Heart right ventricle (tissue), 16 donors: ENCODE data around the gene SRP72. TPM values are rescaled to one million over a fixed set of nuclear protein-coding genes. Genes with fewer than 3 reads are reported as not detected.
"Not testable (repeated sequence)": the region's sequence is repeated elsewhere in the genome, so short reads cannot be mapped to it uniquely, and the experiment has no call there.

Source experiments
- ATAC-seq, 8 donors: fragments of 200-7000 bp; cut with Tn5 transposase; one replicate each; pipeline ENCODE4 v1.9.1; 2020; ENCODE audit warnings: mild to moderate bottlenecking in 8 of 8, moderate library complexity in 8 of 8, moderate number of reproducible peaks in 1 of 8
- DNase-seq, 2 donors: peaks; one replicate each; pipeline ENCODE4 v3.0.0-alpha.2; 2020
- H3K27ac ChIP-seq, 10 donors: fragments of 200-600 bp; sonication (generic) in 2 of 10; one replicate each; pipeline versions ENCODE4 v1.5.0 to v1.8.0; 2020 to 2022; ENCODE audit warnings: mild to moderate bottlenecking in 3 of 10
- H3K27me3 ChIP-seq, 7 donors: fragments of 200-600 bp; one replicate each; pipeline ENCODE4 v1.8.0; 2021 to 2022; ENCODE audit warnings: mild to moderate bottlenecking in 2 of 7
- H3K36me3 ChIP-seq, 9 donors: fragments of 200-600 bp; sonication (generic) in 1 of 9; one replicate each; pipeline versions ENCODE4 v1.5.0 to v1.8.0; 2020 to 2022; ENCODE audit warnings: mild to moderate bottlenecking in 2 of 9
- H3K4me1 ChIP-seq, 9 donors: fragments of 200-600 bp; sonication (generic) in 1 of 9; one replicate each; pipeline versions ENCODE4 v1.5.0 to v1.8.0; 2020 to 2022; ENCODE audit warnings: mild to moderate bottlenecking in 4 of 9
- H3K4me3 ChIP-seq, 10 donors: fragments of 200-600 bp; sonication (generic) in 2 of 10; one replicate each; pipeline versions ENCODE4 v1.5.0 to v1.8.0; 2020 to 2022; ENCODE audit warnings: mild to moderate bottlenecking in 7 of 10, moderate library complexity in 2 of 10
- H3K9me3 ChIP-seq, 11 donors: fragments of 200-600 bp in 10 of 11; sonication (generic) in 2 of 11; one replicate each; pipeline versions ENCODE4 v1.5.0 to v1.8.0; 2013 to 2022; ENCODE audit warnings: mild to moderate bottlenecking in 2 of 11, control low read depth in 1 of 11, moderate library complexity in 1 of 11
- CTCF ChIP-seq, 9 donors: fragments of 200-600 bp; sonication (generic) in 2 of 9; IDR thresholded peaks; one replicate each; pipeline versions ENCODE4 v1.5.0 to v1.8.0; 2021 to 2022; ENCODE audit warnings: antibody characterized with exemption in 9 of 9, mild to moderate bottlenecking in 5 of 9, moderate library complexity in 1 of 9
- WGBS, 2 donors: extraction: QIAGEN DNeasy Blood & Tissue Kit; methylation state at CpG; one replicate each; pipeline ENCODE4 v1.1.7; 2013; ENCODE audit warnings: inconsistent platforms in 1 of 2; 5-methylcytosine and 5-hydroxymethylcytosine counted together
- intact Hi-C, 10 donors: fragments of 100-400 bp; cut with DNase I; formaldehyde crosslinking; loops; one replicate each; pipeline versions ENCODE4 v1.11.1 to v1.14.2; 2022
- polyA plus RNA-seq, 2 donors: library from polyadenylated mRNA; stranded (reverse); fragments of 200-250 nt; gene quantifications; one replicate each; pipeline ENCODE4 v1.2.3, GENCODE V29; 2013
- total RNA-seq, 10 donors: library from RNA; stranded (reverse); fragmentation: NEBNext Ultra II Directional in 3 of 10; extraction: Animal tissue kit (Norgen Biotek cat#: 25700) in 3 of 10; gene quantifications; one replicate each; pipeline versions ENCODE4 v1.2.1 to v1.2.4, GENCODE V29; 2021 to 2023
- donor health status: Arrhythmogenic right ventricular cardiomyopathy.
- donor health status: ischemic (EF 13 %, LVEDD 7.1; RV severe dilation, severe dysfunction).
- donor health status: healthy with polysubstance abuse.
- donor health status: DM: no; HTN: yes; CAD: no.
- donor health status: DM: no; HTN: no; CAD: no.
- donor health status: ischemic (EF 25% LVEDD 6.9; RV normal size, moderate dysfunction).
- donor health status: ischemic (EF 25% LVEDD 5.7; RV mildly dilated, moderate dysfunction).
- donor health status: healthy.
- donor health status: DM: yes; HTN: yes; CAD: no.
- donor health status: Ischemic cardiomyopathy.
- donor health status: ischemic (EF 35%, LVEDD 5.7; RV mildly dilated, moderate dysfunction).
- donor health status: nonischemic (EF 11% LVEDD 7.7; RV severe dilation, severe dysfunction).
- donor health status: DM: yes; HTN: yes; CAD: no.
- donor health status: PGD.
- donor health status: ischemic (EF 29% LVEDD 5.4; RV normal size, mild dysfunction).
- donor health status: nonischemic (EF 23%, LVEDD 6.1; RV moderate dilation, normal function).

SRP72 gene
- total and polyA plus RNA-seq, 12 donors = 22.8 to 54.5 (median 40.6) TPM

- no peak for TF ChIP-seq CTCF (IDR thresholded peaks at IDR 0.05)
- no peaks in the 10 kb centered on the region for H3K27me3 ChIP-seq
- H3K27ac ChIP-seq = no peak overlapping the region
- H3K4me3 ChIP-seq = no peak overlapping the region
- H3K9me3 ChIP-seq = no peaks in the 10 kb centered on the region
- 67 to 75% methylated on average over 3 of the region's 3 CpGs for WGBS, 2 donors
- H3K4me1 ChIP-seq = peaks cover 5 to 44% (median 36%) of the 10 kb centered on the region in 9 donors
- ATAC-seq = no peak
- no peak for DNase-seq
- intact Hi-C loops = loop anchor here in 1 of 10 donors (10.0 kb wide), 1 partner anchor 510 kb away; the partner anchor contains the start of genes NOA1 and POLR2B
- peaks cover 0 to 50% (median 8%) of the 10 kb centered on the region in 9 donors for H3K36me3 ChIP-seq
Measured at GRCh38 chr4:56464581-56464980, 2.8 kb upstream of the SRP72 start.

- no peak for ATAC-seq
- intact Hi-C loops = loop anchor here in 2 of 10 donors (2.0 to 10.0 kb wide), 2 partner anchors 65 to 509 kb away; partner anchors contain the start of genes NOA1 (in 1 of the 2) and POLR2B (in 1 of the 2)
- Histone ChIP-seq H3K27me3 (no peaks in the 10 kb centered on the region), H3K4me3 (peak overlapping the region in 7 of 10 donors; percentile 3 to 95 (median 85)), H3K4me1 (peaks cover 5 to 47% (median 38%) of the 10 kb centered on the region in 9 donors), H3K9me3 (no peaks in the 10 kb centered on the region), H3K27ac (peak overlapping the region in 1 of 10 donors; percentile 91), H3K36me3 (peaks cover 0 to 50% (median 8%) of the 10 kb centered on the region in 9 donors)
- DNase-seq = no peak
- TF ChIP-seq CTCF (IDR thresholded peaks at IDR 0.05) = no peak
- 56 to 71% methylated on average over 10 of the region's 10 CpGs for WGBS, 2 donors
Measured at GRCh38 chr4:56465599-56466295, 1.7 kb upstream of the SRP72 start.

GRCh38 chr4:56466296-56466761 is 1.1 kb upstream of the SRP72 start:
- Histone ChIP-seq H3K4me3 (peak overlapping the region; percentile 83 to 99 (median 91)), H3K27ac (peak overlapping the region in 6 of 10 donors; percentile 85 to 93 (median 90)), H3K4me1 (peaks cover 5 to 47% (median 38%) of the 10 kb centered on the region in 9 donors), H3K36me3 (peaks cover 0 to 50% (median 9%) of the 10 kb centered on the region in 9 donors)
- H3K27me3 ChIP-seq, DNase-seq, H3K9me3 ChIP-seq: not testable (repeated sequence)
- intact Hi-C loops = loop anchor here in 2 of 10 donors (2.0 to 10.0 kb wide), 2 partner anchors 64 to 508 kb away; partner anchors contain the start of genes NOA1 (in 1 of the 2) and POLR2B (in 1 of the 2)
- ATAC-seq = peak in 4 of 8 donors; percentile 14 to 61 (median 26)
- 10 to 20% methylated on average over 8 of the region's 8 CpGs for WGBS, 2 donors

- Histone ChIP-seq H3K27ac (peak overlapping the region; percentile 49 to 93 (median 88)), H3K9me3 (no peaks in the 10 kb centered on the region), H3K36me3 (peaks cover 0 to 50% (median 14%) of the 10 kb centered on the region in 9 donors), H3K4me3 (peak overlapping the region; percentile 83 to 99 (median 91)), H3K27me3 (no peaks in the 10 kb centered on the region), H3K4me1 (peaks cover 5 to 47% (median 38%) of the 10 kb centered on the region in 9 donors)
- intact Hi-C loops = loop anchor here in 3 of 10 donors (1.0 to 10.0 kb wide), 3 partner anchors 31 to 508 kb away; partner anchors contain the start of genes NOA1 (in 1 of the 3), PAICS (in 1 of the 3) and POLR2B (in 1 of the 3)
- WGBS, 2 donors = 0 to 1% methylated on average over 8 of the region's 8 CpGs
- ATAC-seq = peak in 2 of 8 donors; percentile 5 to 26
- no peak for DNase-seq
- TF ChIP-seq CTCF (IDR thresholded peaks at IDR 0.05) = no peak
Measured at GRCh38 chr4:56466910-56467283, 520 bp upstream of the SRP72 start.
